HepG2 (cell line): ENCODE measurements around the gene STK4. TPM values are rescaled to one million over a fixed set of nuclear protein-coding genes. Genes with fewer than 3 reads are reported as not detected.

ENCODE experiments used
- ARID2 ChIP-seq: sonication (generic); formaldehyde crosslinking; IDR thresholded peaks from 2 replicates; pipeline ENCODE4 v1.8.1; 2022; ENCODE audit warnings: mild to moderate bottlenecking, missing genetic modification reagents, borderline replicate concordance
- ATF7 ChIP-seq, 2 experiments: fragments of 450-650 bp in 1 of 2; sonication (generic) in 1 of 2; formaldehyde crosslinking in 1 of 2; IDR thresholded peaks; 2 replicates each; pipeline versions ENCODE4 v1.4.0 to v1.6.1; 2016 to 2020; ENCODE audit warnings: antibody characterized with exemption in 1 of 2, mild to moderate bottlenecking in 1 of 2, missing genetic modification reagents in 1 of 2
- CAMTA2 ChIP-seq: sonication (generic); formaldehyde crosslinking; IDR thresholded peaks from 2 replicates; pipeline ENCODE4 v1.4.0; 2020; ENCODE audit warnings: mild to moderate bottlenecking, missing genetic modification reagents, borderline replicate concordance
- CHD4 ChIP-seq: fragments of 200-600 bp; sonication (generic); IDR thresholded peaks from 2 replicates; pipeline ENCODE4 v1.7.0; 2017; ENCODE audit warnings: mild to moderate bottlenecking, low read length, borderline replicate concordance
- HOXA7 ChIP-seq: sonication (generic); formaldehyde crosslinking; IDR thresholded peaks from 2 replicates; pipeline ENCODE4 v1.8.1; 2022; ENCODE audit warnings: mild to moderate bottlenecking, missing genetic modification reagents, moderate library complexity
- ISX ChIP-seq: sonication (generic); formaldehyde crosslinking; conservative IDR thresholded peaks from 2 replicates; pipeline ENCODE4 v1.5.0; 2020; ENCODE audit warnings: missing genetic modification reagents
- MAZ ChIP-seq, 2 experiments: sonication (generic) in 1 of 2; formaldehyde crosslinking in 1 of 2; IDR thresholded peaks; 2 replicates each; pipeline versions ENCODE4 v1.5.0 to v1.6.1; 2012 to 2020; ENCODE audit warnings: low read depth in 2 of 2, mild to moderate bottlenecking in 2 of 2, borderline replicate concordance in 1 of 2, improper control_type of control experiment in 1 of 2, low read length in 1 of 2, missing genetic modification reagents in 1 of 2, moderate library complexity in 1 of 2
- MEF2D ChIP-seq: sonication (generic); formaldehyde crosslinking; IDR thresholded peaks from 2 replicates; pipeline ENCODE4 v1.5.1; 2020; ENCODE audit warnings: mild to moderate bottlenecking, missing genetic modification reagents
- MTERF4 ChIP-seq: sonication (generic); formaldehyde crosslinking; IDR thresholded peaks from 2 replicates; pipeline ENCODE4 v1.8.0; 2023; ENCODE audit warnings: mild to moderate bottlenecking, missing genetic modification reagents
- MXD1 ChIP-seq: sonication (generic); formaldehyde crosslinking; IDR thresholded peaks from 2 replicates; pipeline ENCODE4 v1.4.0; 2020; ENCODE audit warnings: mild to moderate bottlenecking, missing genetic modification reagents
- POLR2G ChIP-seq: fragments of 200-400 bp; formaldehyde crosslinking; IDR thresholded peaks from 2 replicates; pipeline ENCODE4 v1.6.1; 2018; ENCODE audit warnings: mild to moderate bottlenecking, low read depth, low read length, moderate library complexity
- RELA ChIP-seq: sonication (generic); formaldehyde crosslinking; IDR thresholded peaks from 2 replicates; pipeline ENCODE4 v1.4.0; 2020; ENCODE audit warnings: missing genetic modification reagents
- ZBTB39 ChIP-seq: sonication (generic); formaldehyde crosslinking; IDR thresholded peaks from 2 replicates; pipeline ENCODE4 v1.5.0; 2020; ENCODE audit warnings: missing genetic modification reagents
- ZNF20 ChIP-seq: sonication (generic); formaldehyde crosslinking; IDR thresholded peaks from 2 replicates; pipeline ENCODE4 v1.4.0; 2020; ENCODE audit warnings: mild to moderate bottlenecking, moderate library complexity, missing genetic modification reagents
- ZNF513 ChIP-seq: sonication (generic); formaldehyde crosslinking; conservative IDR thresholded peaks from 2 replicates; pipeline ENCODE4 v1.5.0; 2020; ENCODE audit warnings: missing genetic modification reagents
- ZNF678 ChIP-seq: sonication (generic); formaldehyde crosslinking; IDR thresholded peaks from 2 replicates; pipeline ENCODE4 v1.4.0; 2020; ENCODE audit warnings: mild to moderate bottlenecking, missing genetic modification reagents
- polyA plus RNA-seq, 8 experiments: library from polyadenylated mRNA; depleted of rRNA in 3 of 8; stranded (reverse) in 7 of 8; unstranded in 1 of 8; fragments of >200 nt; fragmentation: Illumina TruSeq in 4 of 8; extraction: Trizol in 4 of 8; gene quantifications; 2 replicates each; pipeline versions ENCODE4 v1.2.1 to v1.2.3, GENCODE V29; 2011 to 2016; ENCODE audit warnings: low read depth in 4 of 8, missing spikeins in 1 of 8, mixed read lengths in 1 of 8; ENCODE audit not compliant: insufficient read depth in 1 of 8
- total RNA-seq, 5 experiments: library from RNA; depleted of rRNA; stranded (reverse); fragments of >200 nt; fragmentation: Illumina TruSeq; extraction: Trizol; gene quantifications; 2 replicates each; pipeline ENCODE4 v1.2.3, GENCODE V29; 2016; ENCODE audit warnings: low read depth in 1 of 5
- TF ChIP-seq, protein P1 (sequence below): sonication (generic); formaldehyde crosslinking; IDR thresholded peaks from 2 replicates; pipeline ENCODE4 v1.4.0; 2020; ENCODE audit warnings: missing genetic modification reagents; ENCODE audit errors: not compliant biosample characterization
- TF ChIP-seq, protein P2 (sequence below), 2 experiments: sonication (generic) in 1 of 2; formaldehyde crosslinking in 1 of 2; IDR thresholded peaks; 2 replicates each; pipeline versions ENCODE4 v1.5.1 to v1.6.1; 2011 to 2020; ENCODE audit warnings: borderline replicate concordance in 1 of 2, low read depth in 1 of 2, low read length in 1 of 2, mild to moderate bottlenecking in 1 of 2, missing genetic modification reagents in 1 of 2, moderate library complexity in 1 of 2

Gene STK4
- total and polyA plus RNA-seq, 2 of the 13 experiments (the other 11 are each of a cell fraction or from before 2014, with no cell fraction given) = 25.6 to 38.3 TPM

GRCh38 chr20:44960103-44960852, 6.0 kb upstream of the STK4 start, which contains the start of gene TOMM34 (continued):
- TF ChIP-seq MAZ (IDR thresholded peaks at IDR 0.05; ENCODE audit: borderline replicate concordance, low read depth, low read length) (peak; percentile 79), MAZ (CRISPR knock-in tag; IDR thresholded peaks at IDR 0.05; ENCODE audit: low read depth) (peak; percentile 87), MXD1 (CRISPR knock-in tag) (peak; percentile 99), MEF2D (peak; percentile 89), CAMTA2 (peak; percentile 68; the same call in 1 of the 2 replicates), HOXA7 (CRISPR knock-in tag) (peak; percentile 90; the same call in 1 of the 2 replicates), ZNF513 (CRISPR knock-in tag) (peak; percentile 98; the same call in 1 of the 2 replicates), ARID2 (CRISPR knock-in tag) (peak; percentile 93), CHD4 (no peak), ZBTB39 (CRISPR knock-in tag) (peak; percentile 97), ZNF678 (CRISPR knock-in tag) (peak; percentile 94), ZNF20 (CRISPR knock-in tag) (peak; percentile 93; the same call in 1 of the 2 replicates), POLR2G (peak; percentile 98), ISX (CRISPR knock-in tag) (peak; percentile 67; the same call in 1 of the 2 replicates), RELA (peak; percentile 63; the same call in 1 of the 2 replicates), MTERF4 (CRISPR knock-in tag) (peak; percentile 94), ATF7 (IDR thresholded peaks at IDR 0.05) (no peak), ATF7 (CRISPR knock-in tag; IDR thresholded peaks at IDR 0.05) (peak; percentile 81)
- TF ChIP-seq, protein P1, sequence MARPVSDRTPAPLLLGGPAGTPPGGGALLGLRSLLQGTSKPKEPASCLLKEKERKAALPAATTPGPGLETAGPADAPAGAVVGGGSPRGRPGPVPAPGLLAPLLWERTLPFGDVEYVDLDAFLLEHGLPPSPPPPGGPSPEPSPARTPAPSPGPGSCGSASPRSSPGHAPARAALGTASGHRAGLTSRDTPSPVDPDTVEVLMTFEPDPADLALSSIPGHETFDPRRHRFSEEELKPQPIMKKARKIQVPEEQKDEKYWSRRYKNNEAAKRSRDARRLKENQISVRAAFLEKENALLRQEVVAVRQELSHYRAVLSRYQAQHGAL (CRISPR knock-in tag) = no peak
- TF ChIP-seq, protein P2, sequence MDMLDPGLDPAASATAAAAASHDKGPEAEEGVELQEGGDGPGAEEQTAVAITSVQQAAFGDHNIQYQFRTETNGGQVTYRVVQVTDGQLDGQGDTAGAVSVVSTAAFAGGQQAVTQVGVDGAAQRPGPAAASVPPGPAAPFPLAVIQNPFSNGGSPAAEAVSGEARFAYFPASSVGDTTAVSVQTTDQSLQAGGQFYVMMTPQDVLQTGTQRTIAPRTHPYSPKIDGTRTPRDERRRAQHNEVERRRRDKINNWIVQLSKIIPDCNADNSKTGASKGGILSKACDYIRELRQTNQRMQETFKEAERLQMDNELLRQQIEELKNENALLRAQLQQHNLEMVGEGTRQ (IDR thresholded peaks at IDR 0.05; ENCODE audit: low read depth, low read length) = no peak
- TF ChIP-seq, protein P2 (CRISPR knock-in tag; IDR thresholded peaks at IDR 0.05; ENCODE audit: borderline replicate concordance) = peak; percentile 62
